Measurements from ENCODE around the gene C14orf93.
A peak's percentile ranks its signal among the peaks of the same experiment; 100 is the strongest.

The C14orf93 gene

DNA sequence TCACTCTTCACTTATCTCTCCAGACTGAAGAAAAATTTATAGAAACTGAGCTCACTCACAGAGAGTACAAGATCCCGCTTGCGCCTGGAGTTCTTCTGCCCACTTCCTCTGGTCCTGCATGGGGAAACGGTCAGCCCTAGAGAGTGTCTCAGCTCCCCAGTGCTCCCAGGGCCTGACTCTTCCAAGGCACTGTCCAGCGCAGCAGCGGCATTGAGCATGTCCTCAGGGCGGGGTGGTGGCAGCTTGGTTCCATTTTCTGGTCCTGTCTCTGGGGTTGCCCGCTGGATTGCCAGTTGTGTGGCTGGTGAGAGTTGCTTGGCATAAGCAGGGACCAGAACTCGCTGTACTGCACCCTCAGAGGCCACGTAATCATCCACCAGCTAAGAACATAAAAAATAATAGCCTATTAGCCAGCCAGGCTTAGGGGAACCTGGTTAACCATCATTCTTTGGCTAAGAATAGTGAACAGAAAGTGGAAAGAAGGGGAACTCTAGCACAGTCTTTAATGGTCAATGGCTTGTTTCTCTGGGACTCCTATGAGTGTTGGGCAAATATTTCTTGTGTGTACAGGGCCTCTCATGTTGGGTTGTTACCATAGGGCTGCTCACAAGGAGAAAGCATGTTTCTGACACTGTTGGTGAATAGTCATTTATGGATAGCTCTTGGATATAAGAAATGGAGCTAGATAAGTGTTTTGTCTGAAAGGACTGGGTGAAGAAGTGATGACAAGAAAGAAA is 13.9 kb downstream of the C14orf93 start:
- TF ChIP-seq, protein P1, sequence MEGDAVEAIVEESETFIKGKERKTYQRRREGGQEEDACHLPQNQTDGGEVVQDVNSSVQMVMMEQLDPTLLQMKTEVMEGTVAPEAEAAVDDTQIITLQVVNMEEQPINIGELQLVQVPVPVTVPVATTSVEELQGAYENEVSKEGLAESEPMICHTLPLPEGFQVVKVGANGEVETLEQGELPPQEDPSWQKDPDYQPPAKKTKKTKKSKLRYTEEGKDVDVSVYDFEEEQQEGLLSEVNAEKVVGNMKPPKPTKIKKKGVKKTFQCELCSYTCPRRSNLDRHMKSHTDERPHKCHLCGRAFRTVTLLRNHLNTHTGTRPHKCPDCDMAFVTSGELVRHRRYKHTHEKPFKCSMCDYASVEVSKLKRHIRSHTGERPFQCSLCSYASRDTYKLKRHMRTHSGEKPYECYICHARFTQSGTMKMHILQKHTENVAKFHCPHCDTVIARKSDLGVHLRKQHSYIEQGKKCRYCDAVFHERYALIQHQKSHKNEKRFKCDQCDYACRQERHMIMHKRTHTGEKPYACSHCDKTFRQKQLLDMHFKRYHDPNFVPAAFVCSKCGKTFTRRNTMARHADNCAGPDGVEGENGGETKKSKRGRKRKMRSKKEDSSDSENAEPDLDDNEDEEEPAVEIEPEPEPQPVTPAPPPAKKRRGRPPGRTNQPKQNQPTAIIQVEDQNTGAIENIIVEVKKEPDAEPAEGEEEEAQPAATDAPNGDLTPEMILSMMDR (IDR thresholded peaks at IDR 0.05; ENCODE audit: low read depth, low read length, missing control alignments): no peak
- DNase-seq (ENCODE audit: low read depth): no peak
- in situ Hi-C loops (cut with HindIII; ENCODE audit: low sequenced_read_pairs): loop anchor here (10.0 kb wide), 1 partner anchor 49 kb away; the partner anchor contains the start of gene PSMB11
- no peak overlapping the region for H3K4me3 ChIP-seq (ENCODE audit: low read depth, low read length)

GRCh38 chr14:22994762-22995275 is 15.1 kb downstream of the C14orf93 start:
- TF ChIP-seq, protein P1 (IDR thresholded peaks at IDR 0.05; ENCODE audit: low read depth, low read length, missing control alignments): peak; percentile 80
- DNase-seq (ENCODE audit: low read depth): no peak
- in situ Hi-C loops (cut with HindIII; ENCODE audit: low sequenced_read_pairs): loop anchor here (10.0 kb wide), 1 partner anchor 50 kb away; the partner anchor contains the start of gene PSMB11
- no peak overlapping the region for H3K4me3 ChIP-seq (ENCODE audit: low read depth, low read length)

- no peak for DNase-seq (ENCODE audit: low read depth)
- H3K4me3 ChIP-seq (ENCODE audit: low read depth, low read length): no peak overlapping the region
- TF ChIP-seq, protein P1 (IDR thresholded peaks at IDR 0.05; ENCODE audit: low read depth, low read length, missing control alignments): no peak
- in situ Hi-C loops (cut with HindIII; ENCODE audit: low sequenced_read_pairs): loop anchor here (10.0 kb wide), 1 partner anchor 51 kb away; the partner anchor contains the start of gene PSMB11
Observed at GRCh38 chr14:22993517-22993916, 16.4 kb downstream of the C14orf93 start.

DNA sequence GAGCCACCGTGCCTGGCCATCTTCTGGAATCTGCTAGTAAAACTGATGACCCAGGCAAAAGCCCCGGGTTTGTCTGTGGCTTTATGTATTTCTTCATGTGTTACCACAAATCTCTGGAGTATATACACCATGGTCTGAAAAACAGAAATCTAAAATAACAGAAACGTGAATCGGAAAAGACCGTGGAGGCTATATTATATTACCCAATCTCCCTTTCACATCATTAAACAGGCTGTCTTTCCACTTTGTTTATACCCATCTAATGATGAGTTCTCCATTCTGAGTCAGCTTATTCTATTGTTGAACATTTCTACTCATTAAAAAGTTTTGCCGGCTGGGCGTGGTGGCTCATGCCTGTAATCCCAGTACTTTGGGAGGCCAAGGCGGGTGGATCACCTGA is 18.1 kb downstream of the C14orf93 start:
- H3K4me3 ChIP-seq (ENCODE audit: low read depth, low read length): no peak overlapping the region
- in situ Hi-C loops (cut with HindIII; ENCODE audit: low sequenced_read_pairs): loop anchor here (10.0 kb wide), 1 partner anchor 53 kb away; the partner anchor contains the start of gene PSMB11
- no peak for DNase-seq (ENCODE audit: low read depth)
- TF ChIP-seq, protein P1 (IDR thresholded peaks at IDR 0.05; ENCODE audit: low read depth, low read length, missing control alignments): no peak

- TF ChIP-seq, protein P1 (IDR thresholded peaks at IDR 0.05; ENCODE audit: low read depth, low read length, missing control alignments): no peak
- H3K4me3 ChIP-seq (ENCODE audit: low read depth, low read length): no peak overlapping the region
- in situ Hi-C loops (cut with HindIII; ENCODE audit: low sequenced_read_pairs): no loop called here
- DNase-seq (ENCODE audit: low read depth): no peak
Observed at GRCh38 chr14:22987291-22987690, 22.7 kb downstream of the C14orf93 start.

DNA sequence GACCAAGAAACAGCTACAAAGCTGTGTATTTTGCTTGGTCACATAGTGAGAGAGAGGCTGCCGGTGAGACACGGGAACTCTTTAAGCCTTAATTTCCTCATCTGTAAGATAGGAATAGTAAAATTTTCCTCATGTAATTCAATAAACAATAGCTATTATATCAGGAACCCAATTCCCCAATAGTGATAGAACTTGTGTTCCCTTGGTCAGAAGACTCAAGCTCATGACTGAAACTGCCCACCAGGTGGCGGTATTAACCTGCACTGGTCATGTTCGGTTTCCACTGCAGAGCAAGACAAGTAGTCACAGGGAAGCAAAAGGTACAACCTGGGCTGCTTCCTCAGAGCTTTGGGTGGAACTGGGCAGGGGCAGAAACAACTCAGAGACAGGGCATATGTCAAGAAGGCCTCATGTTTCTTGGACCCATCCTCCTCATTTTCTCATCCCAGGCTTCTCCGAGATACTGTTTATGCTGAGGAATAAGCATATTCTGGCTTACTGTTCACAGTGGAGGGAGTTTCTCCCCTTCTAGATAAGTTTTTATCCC is 23.4 kb downstream of the C14orf93 start:
- DNase-seq (ENCODE audit: low read depth): peak; percentile 87
- TF ChIP-seq, protein P1 (IDR thresholded peaks at IDR 0.05; ENCODE audit: low read depth, low read length, missing control alignments): peak; percentile 86
- in situ Hi-C loops (cut with HindIII; ENCODE audit: low sequenced_read_pairs): no loop called here
- no peak overlapping the region for H3K4me3 ChIP-seq (ENCODE audit: low read depth, low read length)

Data from astrocyte of the cerebellum (primary cell).